Activated CD8-positive, alpha-beta memory T cell treated with anti-CD3 and anti-CD28 coated beads, Interleukin-2, amount 50 U/mL, for 4 hours (primary cell): ENCODE data around the gene MRNIP.

Source experiments
- DNase-seq: peaks from one replicate; pipeline ENCODE4 v3.0.0-alpha.2; 2020

Gene MRNIP, protein sequence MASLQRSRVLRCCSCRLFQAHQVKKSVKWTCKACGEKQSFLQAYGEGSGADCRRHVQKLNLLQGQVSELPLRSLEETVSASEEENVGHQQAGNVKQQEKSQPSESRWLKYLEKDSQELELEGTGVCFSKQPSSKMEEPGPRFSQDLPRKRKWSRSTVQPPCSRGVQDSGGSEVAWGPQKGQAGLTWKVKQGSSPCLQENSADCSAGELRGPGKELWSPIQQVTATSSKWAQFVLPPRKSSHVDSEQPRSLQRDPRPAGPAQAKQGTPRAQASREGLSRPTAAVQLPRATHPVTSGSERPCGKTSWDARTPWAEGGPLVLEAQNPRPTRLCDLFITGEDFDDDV

DNA sequence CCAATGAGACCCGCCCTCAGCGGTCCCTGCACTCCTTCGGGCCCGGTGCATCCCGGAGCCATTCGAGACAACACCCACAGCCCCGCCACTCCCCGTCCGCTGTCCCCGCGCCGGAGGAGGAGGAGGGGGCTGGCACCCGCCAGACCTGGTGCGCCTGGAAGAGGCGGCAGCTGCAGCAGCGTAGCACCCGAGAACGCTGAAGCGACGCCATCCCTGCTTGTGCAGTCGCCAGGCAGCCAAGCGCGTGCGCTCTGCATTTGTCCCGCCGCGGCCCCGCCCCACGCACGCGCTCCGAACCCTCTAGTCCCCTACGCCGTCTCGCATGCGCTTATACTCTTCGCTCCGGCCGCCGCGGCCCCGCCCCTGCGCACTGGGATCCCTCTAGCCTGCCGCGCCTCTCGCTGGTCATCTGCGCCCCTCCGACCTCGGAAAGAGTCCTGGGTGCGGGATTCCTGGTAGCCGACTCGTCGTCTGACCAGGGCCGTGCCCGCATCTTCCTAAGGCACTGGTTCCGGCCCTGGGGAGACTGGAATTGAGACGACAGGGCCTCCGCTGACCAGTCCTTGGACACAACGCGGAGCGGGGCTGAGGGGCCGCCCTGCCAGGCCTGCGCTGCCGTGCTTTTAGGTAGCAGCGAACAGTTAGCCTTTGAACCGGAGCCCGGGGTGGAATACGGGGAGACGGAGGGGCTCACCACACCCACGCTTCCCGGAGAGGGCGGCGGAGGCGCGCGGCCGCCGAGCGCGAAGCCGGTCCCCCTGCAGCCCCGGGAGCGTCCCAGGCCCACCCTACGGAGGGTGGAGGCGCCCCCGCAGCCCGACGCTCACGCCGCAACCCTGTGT is at the start of gene MRNIP:
MRNIP (minus strand) TSS at position 232 of the 842 bp plus-strand sequence; CDS start at position 211, 21 bp downstream.
- peak; percentile 91 for DNase-seq

DNA sequence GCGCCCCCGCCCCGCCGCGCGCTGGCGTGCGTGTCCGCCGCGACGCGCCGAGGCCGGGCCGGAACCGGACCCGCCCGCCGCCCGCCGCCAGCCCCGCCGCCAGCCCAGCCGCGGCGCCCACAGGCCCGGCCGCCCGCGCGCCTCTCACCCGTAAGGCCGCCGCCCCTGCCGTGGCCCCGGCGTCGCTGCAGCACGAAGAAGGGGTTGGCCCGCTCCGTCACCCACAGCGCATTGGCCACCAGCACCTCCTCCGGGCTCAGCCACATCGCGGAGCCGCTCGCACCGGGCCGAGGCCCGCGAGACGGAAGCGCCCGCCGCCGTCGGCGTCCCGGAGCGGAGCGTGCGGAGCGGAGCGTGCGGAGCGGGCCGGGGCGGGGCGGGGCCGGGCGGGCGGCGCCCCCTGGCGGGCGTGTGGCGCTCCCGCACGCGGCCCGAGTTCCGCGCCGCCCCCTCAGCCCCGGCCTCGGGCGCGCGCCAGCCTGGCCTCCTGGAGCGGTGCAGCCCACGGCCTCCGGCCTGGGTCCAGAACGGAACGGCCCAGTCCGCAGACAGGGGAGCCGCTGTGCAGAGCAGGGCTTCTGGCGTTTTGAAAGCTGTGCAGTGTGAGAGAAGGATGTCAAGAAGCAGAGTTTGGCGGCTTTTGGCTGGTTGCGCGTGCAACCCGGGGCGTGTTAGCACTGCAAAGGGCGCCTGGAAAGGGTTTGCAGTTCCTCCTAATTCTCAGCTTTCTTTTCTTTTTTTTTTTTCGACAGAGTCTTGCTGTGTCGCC is 49.1 kb upstream of the MRNIP start, which contains the start of gene TBC1D9B:
TBC1D9B (minus strand) TSS at position 342 of the 769 bp plus-strand sequence; CDS start at position 266, 76 bp downstream.
- peak; percentile 65 for DNase-seq

DNA sequence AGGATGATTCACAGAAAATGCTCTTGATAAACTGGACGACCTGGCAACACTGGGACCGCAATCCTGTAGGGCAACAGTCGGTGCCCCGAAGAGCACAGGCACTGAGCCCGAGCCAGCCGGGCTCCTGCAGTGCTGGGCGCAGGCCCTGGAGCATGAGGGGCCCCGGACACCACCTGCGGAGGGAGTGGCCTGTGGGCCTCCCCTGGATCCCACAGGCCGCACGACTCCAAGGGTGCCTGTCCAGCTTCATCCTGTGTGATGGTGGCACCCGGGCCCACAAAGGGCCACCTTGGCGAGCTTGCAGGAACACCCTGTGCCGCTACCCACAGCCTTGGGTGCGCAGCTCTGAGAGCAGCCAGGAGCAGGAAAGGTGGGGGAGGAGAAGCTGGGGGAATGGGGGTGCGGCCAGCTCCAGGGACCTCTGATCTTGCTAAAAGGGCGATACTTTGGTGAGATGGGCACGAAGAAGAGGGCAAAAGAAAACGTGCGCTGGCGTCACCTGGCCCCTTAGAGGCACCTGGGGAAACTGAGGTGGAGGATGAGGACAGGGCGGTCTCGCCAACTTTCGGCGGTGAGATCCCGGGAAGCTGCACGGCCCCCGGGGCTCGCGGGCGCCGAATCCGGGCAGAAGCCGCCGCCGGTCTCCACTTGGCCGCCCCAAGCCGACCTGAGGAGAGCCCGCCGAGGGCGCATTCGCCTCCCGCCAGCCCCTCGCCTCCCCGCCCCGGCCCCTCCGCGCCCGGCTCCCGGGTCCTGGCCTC is 48.4 kb upstream of the MRNIP start:
- peak; percentile 25 for DNase-seq

DNA sequence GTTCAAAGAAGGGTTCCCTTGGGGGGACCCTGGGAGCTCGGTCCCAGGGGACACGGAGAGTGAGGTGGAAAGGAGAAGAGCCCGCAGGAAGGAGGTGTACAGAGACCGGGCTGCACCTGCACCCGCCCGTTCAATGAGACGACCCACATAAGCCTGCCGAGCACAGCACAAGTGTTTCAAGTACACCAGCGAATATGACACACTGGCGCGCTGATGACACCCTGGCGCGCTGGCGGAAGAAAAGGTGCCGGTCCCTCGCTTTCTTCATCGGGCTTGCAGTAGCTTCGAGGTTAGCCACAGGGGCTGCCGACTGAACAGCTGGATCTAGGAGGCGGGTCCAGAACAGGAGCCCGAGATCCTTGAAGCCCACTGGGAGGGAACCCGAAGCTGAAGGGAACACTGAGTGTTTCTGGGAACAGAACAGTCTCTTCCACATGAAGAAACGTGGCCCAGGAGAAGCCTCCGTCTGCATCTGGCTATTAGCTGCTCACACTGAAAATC is 47.7 kb upstream of the MRNIP start:
- DNase-seq = no peak

DNA sequence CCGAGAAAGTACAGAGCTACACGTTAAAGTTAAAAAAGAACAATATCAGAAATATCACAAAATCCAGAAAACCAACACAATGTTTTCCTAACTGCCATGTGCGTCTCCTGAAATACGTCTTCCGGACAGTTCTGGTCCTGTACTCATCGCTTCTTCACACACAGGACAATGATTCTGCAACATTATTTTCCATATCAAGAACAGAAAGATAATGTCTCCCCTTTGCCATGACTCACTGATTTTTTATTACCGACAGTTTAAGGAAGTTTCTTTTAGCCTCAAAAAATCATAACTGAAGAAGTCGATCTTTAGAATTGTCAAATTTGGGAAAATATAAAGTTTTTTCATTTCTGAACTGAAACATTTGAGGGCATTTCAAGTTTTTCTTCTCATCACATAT is 46.5 kb upstream of the MRNIP start:
- DNase-seq = no peak

DNA sequence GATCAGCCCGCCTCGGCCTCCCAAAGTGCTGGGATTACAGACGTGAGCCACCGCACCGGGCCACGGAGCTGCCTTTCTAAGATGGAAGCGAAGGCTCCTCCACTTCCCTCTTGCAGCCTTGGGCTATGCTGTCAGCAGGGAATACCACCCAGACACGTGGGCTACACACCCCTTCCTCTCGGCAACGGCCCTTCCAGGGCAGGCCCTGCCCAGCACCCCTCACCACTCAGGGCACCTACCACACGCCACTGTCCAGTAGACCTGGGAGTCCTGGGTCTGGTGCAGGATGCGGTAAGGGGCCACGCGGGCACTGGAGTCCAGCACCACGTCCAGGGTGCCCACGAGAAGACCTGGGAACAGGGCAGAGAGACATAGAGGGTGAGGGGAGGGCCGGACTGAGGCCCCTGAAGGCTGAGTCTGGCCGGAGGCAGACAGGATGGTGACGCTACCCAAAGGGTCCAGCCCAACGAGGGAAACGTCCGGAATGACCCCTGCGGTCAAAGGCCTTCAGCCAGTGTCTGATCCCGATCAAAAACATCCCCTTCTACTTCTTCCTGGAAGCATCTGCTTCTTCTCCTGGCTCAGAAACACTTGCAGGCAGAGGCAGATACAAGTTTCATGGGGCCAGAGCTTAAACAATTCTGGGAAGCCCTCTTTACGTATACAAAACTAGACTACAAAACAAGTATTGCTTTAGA is 46.0 kb upstream of the MRNIP start:
- no peak for DNase-seq

DNA sequence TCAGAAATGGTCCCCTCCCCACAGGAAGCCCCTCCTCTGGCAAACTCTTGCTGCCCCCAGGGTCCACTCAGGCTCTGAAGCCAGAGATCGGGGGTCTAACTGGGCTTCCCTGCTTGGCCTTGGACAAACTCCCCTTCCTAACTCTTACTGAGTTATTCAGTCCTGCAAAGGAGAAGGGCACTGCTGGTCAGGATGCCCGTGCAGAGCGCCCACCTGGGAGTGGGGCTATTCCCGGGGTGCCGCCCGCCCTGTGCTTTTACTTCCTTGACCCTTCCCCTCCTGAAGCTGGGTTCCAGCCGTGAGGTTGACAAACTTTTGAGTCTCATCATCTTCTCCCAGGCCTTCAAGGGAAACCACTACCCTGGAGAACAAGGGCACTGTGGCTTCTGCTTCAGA is 44.1 kb upstream of the MRNIP start:
- DNase-seq = no peak

DNA sequence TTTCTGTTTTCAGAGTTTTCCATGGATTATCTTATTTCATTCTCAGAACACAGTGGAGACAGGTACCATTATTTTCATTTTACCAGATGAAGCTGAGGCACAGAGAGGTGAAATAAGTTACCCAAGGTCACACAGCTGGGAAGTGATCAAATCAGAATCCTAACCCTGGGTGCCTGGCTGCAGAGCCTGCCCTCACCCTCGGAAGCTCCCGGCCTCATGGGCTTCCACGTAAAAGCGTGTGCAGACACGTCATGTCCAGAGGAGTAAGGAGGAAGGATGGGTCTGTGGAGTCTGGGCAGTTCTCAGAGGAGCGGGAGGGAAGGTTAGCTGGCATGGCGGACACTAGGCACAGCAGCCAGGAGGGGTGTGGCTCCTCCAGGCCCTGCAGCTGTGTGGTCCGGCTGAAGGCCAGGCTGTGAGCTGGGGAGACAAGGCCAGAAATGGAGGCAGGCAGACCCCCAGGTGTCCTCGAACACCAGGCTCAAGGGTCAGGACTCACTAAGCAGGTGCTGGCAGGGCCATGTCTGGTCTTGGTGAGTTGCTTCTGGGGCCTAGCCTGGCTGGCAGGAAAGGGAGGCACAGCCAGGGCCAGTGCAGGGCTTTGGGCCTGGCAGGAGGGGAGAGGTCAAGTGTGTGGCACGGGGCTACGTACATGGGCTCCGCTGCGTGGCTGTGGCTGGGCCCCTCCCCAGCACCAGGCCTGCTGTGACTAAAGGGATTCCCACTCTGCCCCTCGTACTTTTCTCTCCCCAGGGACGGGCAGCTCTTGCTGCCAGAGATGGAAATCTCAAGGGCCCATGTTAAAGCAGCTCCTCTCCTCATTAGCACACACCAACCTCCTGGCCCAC is 43.5 kb upstream of the MRNIP start:
- DNase-seq = no peak

DNA sequence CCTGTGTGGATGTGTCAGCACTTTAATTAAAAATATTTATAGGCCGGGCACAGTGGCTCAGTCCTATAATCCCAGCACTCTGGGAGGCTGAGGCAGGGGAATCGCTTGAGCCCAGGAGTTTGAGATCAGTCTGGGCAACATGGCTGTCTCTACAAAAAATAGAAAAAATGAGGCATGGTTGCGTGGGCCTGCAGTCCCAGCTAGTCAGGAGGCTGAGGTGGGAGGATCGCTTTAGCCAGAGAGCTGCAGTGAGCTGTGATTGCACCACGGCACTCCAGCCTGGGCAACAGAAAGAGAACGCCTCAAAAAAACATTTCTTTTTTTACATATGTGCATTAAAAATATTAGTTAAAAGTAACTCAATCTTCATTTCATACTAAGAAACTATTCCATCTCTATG is 42.8 kb upstream of the MRNIP start:
- no peak for DNase-seq

DNA sequence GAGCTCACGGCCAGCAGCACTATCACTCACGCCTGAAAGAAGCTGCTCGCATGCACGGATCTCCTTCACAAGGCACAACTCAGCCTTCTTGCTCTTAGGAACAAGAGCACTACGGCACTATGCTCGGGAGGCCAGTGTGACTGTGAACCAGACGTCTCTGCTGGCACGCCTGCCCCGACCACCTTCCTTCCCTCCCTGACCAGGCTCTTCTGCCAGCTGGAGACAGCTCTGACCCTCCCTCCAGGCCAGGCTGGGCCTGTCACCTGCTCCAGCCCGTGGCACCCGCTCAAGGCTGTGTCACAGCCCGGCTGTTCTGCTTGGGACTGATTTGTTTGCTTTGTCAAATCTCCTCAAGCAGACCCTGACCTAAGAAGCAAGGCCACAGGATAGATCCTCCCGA is 42.1 kb upstream of the MRNIP start:
- DNase-seq = no peak

DNA sequence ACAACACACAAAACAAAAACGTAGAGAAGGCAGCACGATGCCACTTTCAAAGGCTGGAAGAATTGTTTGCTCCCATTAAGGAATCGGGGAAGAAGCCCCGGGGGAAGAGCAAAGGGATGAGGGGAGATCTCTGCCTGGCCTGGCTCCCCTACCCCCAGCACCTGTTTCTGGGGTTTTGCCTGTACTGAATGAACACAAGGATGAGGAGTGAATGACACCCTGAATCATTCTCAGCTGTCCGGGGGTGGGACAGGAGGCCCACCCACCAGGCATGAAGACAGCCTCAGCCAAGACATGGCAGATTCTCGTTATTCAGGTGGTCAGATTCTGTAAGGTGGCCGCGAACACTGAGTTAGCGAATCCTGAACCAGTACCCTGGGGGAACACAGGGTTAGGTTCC is 41.6 kb upstream of the MRNIP start:
- no peak for DNase-seq

DNA sequence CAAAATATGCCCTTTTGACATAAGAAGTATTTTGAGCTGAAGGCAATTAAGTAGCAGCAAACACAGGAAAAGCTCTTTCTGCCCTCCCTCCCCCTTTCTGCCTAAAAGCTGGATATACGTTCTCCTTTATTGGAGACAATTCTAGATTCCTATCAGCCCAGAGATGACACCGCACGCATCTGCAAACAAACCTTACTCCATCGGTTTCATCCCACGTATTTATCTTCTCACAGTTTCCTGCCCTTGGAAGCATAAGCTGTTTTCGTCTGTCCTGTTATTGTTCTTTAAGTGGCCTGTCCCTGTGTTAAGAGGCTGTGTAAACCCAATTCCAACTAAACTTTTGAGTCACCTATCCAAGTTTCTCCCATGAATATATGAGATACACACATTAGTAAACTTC is 37.2 kb upstream of the MRNIP start:
- no peak for DNase-seq

DNA sequence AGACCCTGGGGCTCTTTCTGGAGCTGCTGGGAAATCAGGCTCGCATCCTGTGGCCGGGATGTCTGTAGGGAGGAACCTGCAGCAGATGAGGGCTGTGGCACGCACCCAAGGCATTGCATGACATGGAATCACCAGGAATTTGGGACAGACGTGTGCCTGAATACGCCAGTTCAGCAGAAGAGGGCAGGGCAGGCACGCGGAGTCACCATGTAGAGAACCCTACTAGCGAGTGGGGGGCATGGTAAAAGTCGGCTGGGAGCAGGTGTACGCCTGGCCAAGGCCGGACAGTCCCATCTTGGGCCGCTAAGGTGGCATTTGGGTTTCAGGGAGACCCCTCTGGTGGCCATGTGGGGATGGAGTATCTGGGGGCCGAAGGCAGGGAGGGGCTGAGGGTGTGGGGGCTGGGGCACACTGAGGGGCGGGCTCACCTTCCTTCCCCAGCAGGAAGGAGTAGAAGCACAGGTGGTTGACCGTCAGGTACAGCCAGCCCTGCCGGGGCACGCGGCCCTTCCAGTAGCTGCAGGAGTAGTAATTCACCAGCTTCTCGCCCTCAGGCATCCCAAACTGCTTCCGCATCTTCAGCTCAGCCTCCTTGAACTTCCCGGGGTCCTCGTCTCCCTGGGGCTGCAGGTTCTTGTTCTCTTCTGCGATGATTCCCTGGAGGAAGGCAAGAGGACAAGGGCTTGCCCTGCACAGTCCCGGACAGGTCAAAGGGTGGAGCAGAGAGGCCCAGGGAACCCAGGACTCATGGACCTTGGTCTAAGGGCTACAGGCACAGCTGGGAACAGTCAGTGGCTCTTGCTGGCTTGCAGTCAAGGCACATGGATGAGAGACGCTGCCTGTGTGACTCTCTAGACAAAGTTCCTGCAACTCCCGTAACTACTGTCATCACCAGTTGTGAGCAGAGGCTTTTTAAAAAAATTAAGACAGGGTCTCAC is 35.6 kb upstream of the MRNIP start:
- no peak for DNase-seq

DNA sequence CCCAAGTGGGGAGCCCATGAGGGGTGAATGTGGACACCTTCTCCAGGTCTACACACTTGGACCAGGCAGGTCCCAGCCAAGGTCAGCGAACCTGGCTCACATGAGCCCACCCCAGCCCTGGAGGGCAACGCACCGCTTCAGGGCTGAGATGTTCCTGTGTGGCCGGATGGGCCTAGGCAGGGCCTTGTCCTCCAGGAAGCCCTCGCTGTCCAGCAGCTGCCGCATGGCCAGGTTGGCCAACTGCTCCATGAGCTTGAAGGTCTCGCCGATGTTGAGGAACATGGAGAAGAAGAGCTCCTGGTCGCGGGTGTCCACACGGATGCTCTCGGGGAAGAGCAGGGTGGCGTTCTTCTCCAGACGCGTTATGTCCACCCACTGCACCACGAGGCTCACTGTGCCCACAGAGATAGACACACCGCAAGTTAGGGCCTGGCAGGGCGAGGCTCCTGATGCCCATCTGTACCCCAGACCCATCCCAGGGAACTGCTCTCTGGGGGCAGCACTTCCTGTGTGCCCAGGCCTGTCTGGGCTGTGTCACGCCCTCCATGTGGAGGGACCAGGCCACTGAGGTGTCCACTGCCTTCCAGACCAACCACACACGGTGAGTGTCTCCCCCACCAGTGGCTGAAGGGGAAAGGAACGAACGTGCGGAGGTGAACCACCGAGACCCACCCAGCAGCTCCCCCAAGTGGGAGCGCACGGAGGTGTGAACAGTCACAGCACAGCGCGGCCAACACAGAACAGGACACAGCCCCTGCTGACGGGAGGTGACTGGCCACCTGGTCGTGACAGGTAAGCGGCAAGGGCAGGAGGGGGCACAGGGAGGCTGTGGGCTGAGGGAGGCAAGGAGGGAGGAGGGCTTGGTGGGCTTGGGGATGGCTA is 34.7 kb upstream of the MRNIP start:
- DNase-seq = no peak

DNA sequence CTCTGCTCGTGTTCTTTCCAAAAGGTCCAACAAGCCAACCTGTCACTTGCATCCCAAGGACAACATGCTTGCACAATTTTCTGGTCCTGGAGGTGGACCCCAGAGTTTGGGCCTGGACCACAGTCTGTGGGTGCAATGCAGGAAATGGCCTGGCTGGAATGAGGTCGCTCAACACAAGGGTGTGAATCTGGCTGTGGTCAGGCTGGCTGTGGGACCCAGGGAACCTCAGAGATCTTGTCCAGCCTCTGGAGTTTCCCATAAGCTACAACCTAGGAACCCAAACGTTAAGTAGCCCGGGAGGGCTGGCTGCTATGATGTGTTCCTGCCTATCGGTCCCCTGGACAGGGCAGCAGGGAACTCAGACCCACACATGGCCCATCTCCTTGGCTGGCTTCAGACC is 33.6 kb upstream of the MRNIP start:
- no peak for DNase-seq

DNA sequence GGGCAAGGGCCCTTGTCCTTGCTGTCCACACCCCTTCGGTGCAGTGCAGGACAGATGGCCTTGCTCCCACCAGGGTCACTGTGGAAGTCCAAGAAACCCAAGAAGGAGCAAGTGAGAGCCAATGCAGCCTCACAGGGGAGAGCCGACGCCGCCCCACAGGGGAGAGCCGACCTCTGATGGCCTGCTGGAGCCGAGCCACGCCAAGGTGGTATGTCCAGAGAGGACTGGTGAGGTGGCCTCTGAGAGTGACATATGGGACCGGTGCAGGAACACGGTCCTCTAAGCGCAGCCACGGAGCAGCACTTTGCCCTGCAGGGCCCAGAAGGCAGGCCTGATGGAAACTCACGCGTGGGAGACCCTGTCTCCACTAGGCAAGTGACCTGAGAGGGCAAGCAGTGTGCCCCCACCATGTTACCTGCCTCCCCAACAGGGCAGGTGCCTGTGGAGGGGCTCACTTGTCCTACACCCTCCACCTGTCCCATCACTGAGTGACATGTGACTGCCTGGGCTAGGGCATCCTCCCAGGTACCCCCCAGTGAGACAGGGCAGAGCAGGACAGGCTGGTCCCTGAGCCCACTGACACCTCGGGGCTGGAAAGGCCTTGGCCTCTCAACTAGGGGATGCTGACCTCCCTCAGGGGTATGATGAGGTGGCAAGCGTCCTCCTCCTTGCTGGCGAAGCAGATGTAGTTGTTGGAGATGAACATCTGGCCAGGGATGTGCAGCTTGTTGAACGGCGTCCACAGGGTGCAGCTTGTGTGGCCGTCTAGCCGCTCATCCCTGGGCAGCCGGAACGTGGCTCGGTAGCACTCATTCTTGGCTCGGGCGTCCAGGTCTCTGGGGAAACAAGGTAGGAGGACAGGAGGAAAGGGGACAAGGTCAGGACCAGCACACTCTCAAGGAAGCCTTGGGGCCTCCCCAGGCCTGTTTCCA is 32.4 kb upstream of the MRNIP start:
- no peak for DNase-seq

DNA sequence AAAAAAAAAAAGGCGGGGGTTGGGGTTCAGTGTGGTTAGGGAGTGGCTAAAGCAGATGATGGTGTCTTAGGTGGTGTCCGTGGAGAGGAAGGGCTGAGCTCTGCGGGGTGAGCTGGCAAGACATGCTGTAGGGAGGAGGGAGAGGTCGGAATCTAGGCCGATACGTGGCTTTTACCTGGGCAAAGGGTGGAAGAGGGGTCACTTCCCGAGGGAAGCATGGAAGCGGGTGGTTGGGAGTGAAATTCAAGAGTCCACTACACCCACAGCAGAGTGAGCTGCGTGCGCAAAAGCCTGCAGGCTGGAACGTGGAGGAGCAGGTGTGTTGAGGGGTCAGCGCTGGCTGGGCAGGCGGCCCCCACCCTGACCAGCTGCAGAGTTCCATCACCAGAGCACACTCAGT is 31.3 kb upstream of the MRNIP start:
- DNase-seq = no peak
